Cardiac muscle cell (in vitro differentiated cells and primary cell): ENCODE results near the gene LSM14B. TPM values are rescaled to one million over a fixed set of nuclear protein-coding genes. Genes with fewer than 3 reads are reported as not detected.

Experiments used
- DNase-seq, 2 donors: peaks; one replicate each; pipeline versions ENCODE4 v3.0.0 to v3.0.0-alpha.2; 2010 to 2017; ENCODE audit warnings: low read depth in 1 of 2, low spot score in 1 of 2
- H3K27ac ChIP-seq: fragments of 200-600 bp; sonication (generic); 2 replicates; pipeline ENCODE4 v1.5.1; 2016
- H3K27me3 ChIP-seq: fragments of 200-600 bp; sonication (generic); 2 replicates; pipeline ENCODE4 v1.6.0; 2016; ENCODE audit warnings: control low read depth
- H3K36me3 ChIP-seq: fragments of 200-600 bp; sonication (generic); 2 replicates; pipeline ENCODE4 v1.5.1; 2016; ENCODE audit warnings: control low read depth
- H3K4me1 ChIP-seq: fragments of 200-600 bp; sonication (generic); 2 replicates; pipeline ENCODE4 v1.8.1; 2017; ENCODE audit warnings: low read depth, mild to moderate bottlenecking, mixed run types
- H3K4me3 ChIP-seq: fragments of 200-600 bp; sonication (generic); 2 replicates; pipeline ENCODE4 v1.5.1; 2016; ENCODE audit warnings: mild to moderate bottlenecking
- H3K9me3 ChIP-seq: fragments of 200-600 bp; sonication (generic); 2 replicates; pipeline ENCODE4 v1.5.1; 2017; ENCODE audit warnings: low read depth, mild to moderate bottlenecking, control low read depth
- CTCF ChIP-seq: IDR thresholded peaks from 2 replicates; pipeline ENCODE4 v1.5.1; 2012; ENCODE audit warnings: low read depth, mild to moderate bottlenecking, low read length
- polyA plus RNA-seq: library from polyadenylated mRNA; unstranded; fragments of >200 nt; fragmentation: Nextera tagmentation; extraction: Ambion mirVana; gene quantifications from 2 replicates; pipeline ENCODE4 v1.2.1, GENCODE V29; 2016
- total RNA-seq: library from RNA; depleted of rRNA; stranded (reverse); fragments of >200 nt; gene quantifications from 2 replicates; pipeline ENCODE4 v1.2.3, GENCODE V29; 2016

LSM14B gene
- total and polyA plus RNA-seq, 2 experiments from 2014 or later: 6.5 to 71.8 TPM

GRCh38 chr20:62171245-62171644, 49.0 kb downstream of the LSM14B start:
- Histone ChIP-seq H3K4me1 (no peaks in the 10 kb centered on the region), H3K36me3 (peaks cover 21% of the 10 kb centered on the region), H3K27me3 (no peaks in the 10 kb centered on the region), H3K4me3 (no peak overlapping the region), H3K9me3 (no peaks in the 10 kb centered on the region), H3K27ac (no peak overlapping the region)
- no peak for TF ChIP-seq CTCF
- DNase-seq: no peak

GRCh38 chr20:62172666-62173065, 50.4 kb downstream of the LSM14B start:
- Histone ChIP-seq H3K27me3 (no peaks in the 10 kb centered on the region), H3K27ac (no peak overlapping the region), H3K9me3 (no peaks in the 10 kb centered on the region), H3K36me3 (peaks cover 19% of the 10 kb centered on the region), H3K4me3 (no peak overlapping the region), H3K4me1 (no peaks in the 10 kb centered on the region)
- no peak for TF ChIP-seq CTCF
- DNase-seq: no peak

GRCh38 chr20:62174021-62174804, 51.9 kb downstream of the LSM14B start:
- Histone ChIP-seq H3K9me3 (no peaks in the 10 kb centered on the region), H3K4me3 (no peak overlapping the region), H3K4me1 (no peaks in the 10 kb centered on the region), H3K27ac (no peak overlapping the region), H3K27me3 (no peaks in the 10 kb centered on the region), H3K36me3 (peaks cover 19% of the 10 kb centered on the region)
- no peak for DNase-seq
- TF ChIP-seq CTCF: no peak

- Histone ChIP-seq H3K27ac (no peak overlapping the region), H3K36me3 (peaks cover 19% of the 10 kb centered on the region), H3K9me3 (no peaks in the 10 kb centered on the region), H3K27me3 (no peaks in the 10 kb centered on the region), H3K4me1 (no peaks in the 10 kb centered on the region), H3K4me3 (no peak overlapping the region)
- no peak for TF ChIP-seq CTCF
- DNase-seq: no peak
These were observed 52.8 kb downstream of the LSM14B start for GRCh38 chr20:62174870-62175624.

GRCh38 chr20:62175711-62176110, 53.4 kb downstream of the LSM14B start:
- no peak overlapping the region for H3K27ac ChIP-seq
- no peaks in the 10 kb centered on the region for H3K27me3 ChIP-seq
- peaks cover 19% of the 10 kb centered on the region for H3K36me3 ChIP-seq
- H3K4me3 ChIP-seq: no peak overlapping the region
- no peak for TF ChIP-seq CTCF
- no peaks in the 10 kb centered on the region for H3K4me1 ChIP-seq
- DNase-seq: no peak
- no peaks in the 10 kb centered on the region for H3K9me3 ChIP-seq
